C4-2B (cell line): ENCODE results near the gene EML6.

Experiments used
- H3K27ac ChIP-seq: fragments of 450-650 bp; 2 replicates; pipeline ENCODE4 v1.5.1; 2017
- ZFX ChIP-seq: fragments of 450-650 bp; IDR thresholded peaks from 2 replicates; pipeline ENCODE4 v1.6.1; 2017
- TF ChIP-seq, protein P1 (sequence below): fragments of 450-650 bp; conservative IDR thresholded peaks from 2 replicates; pipeline ENCODE4 v1.5.1; 2017; ENCODE audit warnings: mild to moderate bottlenecking

The EML6 gene

GRCh38 chr2:54803783-54804751 lies 80.6 kb downstream of the EML6 start:
- no peak for TF ChIP-seq ZFX
- TF ChIP-seq, protein P1, sequence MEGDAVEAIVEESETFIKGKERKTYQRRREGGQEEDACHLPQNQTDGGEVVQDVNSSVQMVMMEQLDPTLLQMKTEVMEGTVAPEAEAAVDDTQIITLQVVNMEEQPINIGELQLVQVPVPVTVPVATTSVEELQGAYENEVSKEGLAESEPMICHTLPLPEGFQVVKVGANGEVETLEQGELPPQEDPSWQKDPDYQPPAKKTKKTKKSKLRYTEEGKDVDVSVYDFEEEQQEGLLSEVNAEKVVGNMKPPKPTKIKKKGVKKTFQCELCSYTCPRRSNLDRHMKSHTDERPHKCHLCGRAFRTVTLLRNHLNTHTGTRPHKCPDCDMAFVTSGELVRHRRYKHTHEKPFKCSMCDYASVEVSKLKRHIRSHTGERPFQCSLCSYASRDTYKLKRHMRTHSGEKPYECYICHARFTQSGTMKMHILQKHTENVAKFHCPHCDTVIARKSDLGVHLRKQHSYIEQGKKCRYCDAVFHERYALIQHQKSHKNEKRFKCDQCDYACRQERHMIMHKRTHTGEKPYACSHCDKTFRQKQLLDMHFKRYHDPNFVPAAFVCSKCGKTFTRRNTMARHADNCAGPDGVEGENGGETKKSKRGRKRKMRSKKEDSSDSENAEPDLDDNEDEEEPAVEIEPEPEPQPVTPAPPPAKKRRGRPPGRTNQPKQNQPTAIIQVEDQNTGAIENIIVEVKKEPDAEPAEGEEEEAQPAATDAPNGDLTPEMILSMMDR = no peak
- H3K27ac ChIP-seq = no peak overlapping the region

DNA sequence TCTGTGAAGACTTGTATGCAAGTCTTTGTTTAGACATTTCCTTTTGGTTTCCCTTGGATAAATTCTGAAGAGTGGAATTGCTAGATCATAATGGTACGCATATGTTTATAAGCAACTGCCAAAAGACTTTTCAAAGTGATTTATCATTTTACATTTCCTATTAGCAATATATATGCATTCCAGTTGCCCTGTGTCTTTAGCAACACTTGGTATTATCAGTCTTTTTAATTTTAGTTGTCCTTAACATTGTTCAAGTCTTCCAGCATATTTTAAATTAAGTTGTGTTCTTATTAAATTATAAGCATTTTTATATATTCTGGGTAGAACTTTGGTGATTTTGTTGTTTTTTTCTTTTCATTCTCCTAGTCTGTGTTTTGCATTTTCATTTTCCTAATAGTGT lies 81.8 kb downstream of the EML6 start:
- TF ChIP-seq ZFX = no peak
- TF ChIP-seq, protein P1 = no peak
- H3K27ac ChIP-seq = no peak overlapping the region

DNA sequence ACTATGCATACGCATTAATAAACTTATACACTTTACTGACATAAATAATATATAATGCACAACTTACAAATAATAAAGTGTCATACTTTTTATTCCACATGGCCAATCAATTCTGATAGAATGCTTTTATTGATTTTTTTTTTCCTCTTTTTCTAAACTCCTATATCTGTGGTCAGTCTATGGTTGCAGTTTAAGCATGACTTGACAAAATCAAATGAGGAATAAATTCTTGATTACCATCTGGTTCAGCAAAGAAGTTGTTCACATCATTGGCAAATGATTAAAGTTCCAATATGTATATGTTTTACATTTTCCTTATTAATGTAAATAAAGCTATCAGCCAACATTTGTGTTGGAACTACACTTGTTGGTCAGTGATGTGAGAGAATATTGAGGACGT lies 83.5 kb downstream of the EML6 start:
- H3K27ac ChIP-seq = no peak overlapping the region
- TF ChIP-seq ZFX = no peak
- TF ChIP-seq, protein P1 = no peak

- TF ChIP-seq ZFX = no peak
- TF ChIP-seq, protein P1 = no peak
- H3K27ac ChIP-seq = no peak overlapping the region
Observed at GRCh38 chr2:54808661-54809060, 85.2 kb downstream of the EML6 start.

- H3K27ac ChIP-seq = no peak overlapping the region
- no peak for TF ChIP-seq ZFX
- TF ChIP-seq, protein P1 = no peak
Observed at GRCh38 chr2:54809819-54810218, 86.4 kb downstream of the EML6 start.

DNA sequence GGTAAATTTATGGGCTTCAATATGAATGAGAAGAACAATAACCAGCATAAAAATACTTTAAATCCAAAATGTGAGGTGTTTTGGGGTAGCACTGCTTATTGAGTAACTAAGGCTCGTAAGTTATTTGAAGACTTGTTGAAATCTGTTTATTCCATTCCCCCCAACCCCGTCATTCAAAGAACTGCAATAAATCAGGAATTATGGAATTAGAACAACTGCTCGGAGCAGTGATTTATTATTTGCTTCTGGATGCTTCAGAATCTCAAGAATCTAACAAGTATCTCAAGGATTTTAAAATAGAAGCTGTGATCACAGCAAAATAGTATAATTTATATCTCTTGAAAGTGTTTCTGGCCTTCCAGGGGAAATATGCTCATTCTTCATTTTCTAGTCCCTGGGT lies 86.8 kb downstream of the EML6 start:
- H3K27ac ChIP-seq = no peak overlapping the region
- no peak for TF ChIP-seq ZFX
- TF ChIP-seq, protein P1 = no peak

- TF ChIP-seq, protein P1 = no peak
- no peak for TF ChIP-seq ZFX
- no peak overlapping the region for H3K27ac ChIP-seq
Observed at GRCh38 chr2:54813584-54813983, 90.1 kb downstream of the EML6 start.
